ENCODE measurements around the gene KASH5.
A peak's percentile ranks its signal among the peaks of the same experiment; 100 is the strongest.

The KASH5 gene

GRCh38 chr19:49453757-49454240 lies 65.8 kb downstream of the KASH5 start:
- H2AFZ ChIP-seq (ENCODE audit: low read length): no peak overlapping the region
- no peaks in the 10 kb centered on the region for H4K20me1 ChIP-seq (ENCODE audit: insufficient read depth, low read length)
- H3F3A ChIP-seq (ENCODE audit: insufficient read depth, low read length): peaks cover 7% of the 10 kb centered on the region; the same call in 1 of the 2 replicates
- H3K79me2 ChIP-seq (ENCODE audit: insufficient read depth, low read length): peaks cover 7% of the 10 kb centered on the region; the same call in 1 of the 2 replicates
- H3K27me3 ChIP-seq (ENCODE audit: insufficient read depth, low read length): no peaks in the 10 kb centered on the region
- peaks cover 37% of the 10 kb centered on the region for H3K4me1 ChIP-seq (ENCODE audit: insufficient read depth, low read length, severe bottlenecking)
- peak overlapping the region; percentile 91 for H3K9ac ChIP-seq (ENCODE audit: low read length)
- no peaks in the 10 kb centered on the region for H3K9me3 ChIP-seq (ENCODE audit: low read length)
- peaks cover 17% of the 10 kb centered on the region; the same call in 1 of the 2 replicates for H3K36me3 ChIP-seq (ENCODE audit: insufficient read depth, low read length)
- TF ChIP-seq CTCF (IDR thresholded peaks at IDR 0.05; ENCODE audit: low read length) (no peak), EZH2 (IDR thresholded peaks at IDR 0.05; ENCODE audit: borderline replicate concordance, low read length) (no peak)
- H3K9me2 ChIP-seq (ENCODE audit: low read depth, low read length): no peaks in the 10 kb centered on the region
- H3K27ac ChIP-seq (ENCODE audit: low read depth, low read length, poor library complexity, severe bottlenecking): peak overlapping the region; percentile 89
- H3K4me2 ChIP-seq (ENCODE audit: low read length): peak overlapping the region; percentile 77
- H3K4me3 ChIP-seq (ENCODE audit: low read depth, low read length, poor library complexity, severe bottlenecking): peak overlapping the region; percentile 77

GRCh38 chr19:49455773-49456172 lies 67.7 kb downstream of the KASH5 start:
- H3K9ac ChIP-seq (ENCODE audit: low read length): no peak overlapping the region
- no peaks in the 10 kb centered on the region for H3K9me3 ChIP-seq (ENCODE audit: low read length)
- H3K4me1 ChIP-seq (ENCODE audit: insufficient read depth, low read length, severe bottlenecking): peaks cover 29% of the 10 kb centered on the region
- no peak overlapping the region for H3K4me2 ChIP-seq (ENCODE audit: low read length)
- no peak overlapping the region for H3K27ac ChIP-seq (ENCODE audit: low read depth, low read length, poor library complexity, severe bottlenecking)
- no peak overlapping the region for H3K4me3 ChIP-seq (ENCODE audit: low read depth, low read length, poor library complexity, severe bottlenecking)
- H3K27me3 ChIP-seq (ENCODE audit: insufficient read depth, low read length): no peaks in the 10 kb centered on the region
- no peak for TF ChIP-seq EZH2 (IDR thresholded peaks at IDR 0.05; ENCODE audit: borderline replicate concordance, low read length)
- TF ChIP-seq CTCF (IDR thresholded peaks at IDR 0.05; ENCODE audit: low read length): no peak
- peaks cover 7% of the 10 kb centered on the region; the same call in 1 of the 2 replicates for H3F3A ChIP-seq (ENCODE audit: insufficient read depth, low read length)
- no peaks in the 10 kb centered on the region for H4K20me1 ChIP-seq (ENCODE audit: insufficient read depth, low read length)
- peaks cover 4% of the 10 kb centered on the region; the same call in 1 of the 2 replicates for H3K79me2 ChIP-seq (ENCODE audit: insufficient read depth, low read length)
- H2AFZ ChIP-seq (ENCODE audit: low read length): no peak overlapping the region
- H3K36me3 ChIP-seq (ENCODE audit: insufficient read depth, low read length): peaks cover 13% of the 10 kb centered on the region; the same call in 1 of the 2 replicates
- no peaks in the 10 kb centered on the region for H3K9me2 ChIP-seq (ENCODE audit: low read depth, low read length)

- no peak for TF ChIP-seq EZH2 (IDR thresholded peaks at IDR 0.05; ENCODE audit: borderline replicate concordance, low read length)
- no peak for TF ChIP-seq CTCF (IDR thresholded peaks at IDR 0.05; ENCODE audit: low read length)
- H3K36me3 ChIP-seq (ENCODE audit: insufficient read depth, low read length): peaks cover 13% of the 10 kb centered on the region; the same call in 1 of the 2 replicates
- no peak overlapping the region for H2AFZ ChIP-seq (ENCODE audit: low read length)
- no peak overlapping the region for H3K4me3 ChIP-seq (ENCODE audit: low read depth, low read length, poor library complexity, severe bottlenecking)
- H4K20me1 ChIP-seq (ENCODE audit: insufficient read depth, low read length): no peaks in the 10 kb centered on the region
- H3K9me2 ChIP-seq (ENCODE audit: low read depth, low read length): no peaks in the 10 kb centered on the region
- no peaks in the 10 kb centered on the region for H3K9me3 ChIP-seq (ENCODE audit: low read length)
- H3F3A ChIP-seq (ENCODE audit: insufficient read depth, low read length): peaks cover 7% of the 10 kb centered on the region; the same call in 1 of the 2 replicates
- no peaks in the 10 kb centered on the region for H3K27me3 ChIP-seq (ENCODE audit: insufficient read depth, low read length)
- H3K27ac ChIP-seq (ENCODE audit: low read depth, low read length, poor library complexity, severe bottlenecking): no peak overlapping the region
- no peak overlapping the region for H3K9ac ChIP-seq (ENCODE audit: low read length)
- H3K4me1 ChIP-seq (ENCODE audit: insufficient read depth, low read length, severe bottlenecking): peaks cover 28% of the 10 kb centered on the region
- H3K4me2 ChIP-seq (ENCODE audit: low read length): no peak overlapping the region
- 0 out of 2 replicates have a peak, but pooled peaks cover 2% of the 10 kb centered on the region for H3K79me2 ChIP-seq (ENCODE audit: insufficient read depth, low read length)
Observed at GRCh38 chr19:49456326-49456725, 68.3 kb downstream of the KASH5 start.
